ENCODE data around the gene P2RX5.

DNA sequence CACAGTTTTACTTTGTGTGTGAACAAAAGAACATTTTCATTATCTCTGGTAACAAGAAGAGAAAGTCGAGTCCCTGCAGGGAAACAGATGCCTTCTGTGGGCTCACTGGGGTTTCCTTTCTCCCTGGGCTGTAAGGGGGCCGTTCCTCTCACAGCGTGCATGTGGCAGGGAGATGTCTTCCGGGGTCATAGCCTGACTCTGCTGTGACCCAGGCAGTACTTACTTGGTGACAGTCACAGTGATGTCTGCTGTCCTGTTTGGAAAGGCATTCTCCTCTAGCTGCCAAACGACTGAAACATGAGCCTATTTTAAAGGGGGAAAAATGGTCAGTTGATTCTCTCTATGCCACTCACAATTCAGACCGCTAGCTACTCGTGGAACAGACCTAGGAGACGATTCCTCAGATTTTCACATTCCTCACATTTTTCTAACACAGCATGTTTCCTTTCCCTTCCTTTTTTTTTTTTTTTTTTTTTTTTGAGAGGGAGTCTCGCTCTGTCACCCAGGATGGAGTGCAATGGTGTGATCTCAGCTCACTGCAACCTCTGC, 35.0 kb upstream of the P2RX5 start:
- TF ChIP-seq, protein P1, sequence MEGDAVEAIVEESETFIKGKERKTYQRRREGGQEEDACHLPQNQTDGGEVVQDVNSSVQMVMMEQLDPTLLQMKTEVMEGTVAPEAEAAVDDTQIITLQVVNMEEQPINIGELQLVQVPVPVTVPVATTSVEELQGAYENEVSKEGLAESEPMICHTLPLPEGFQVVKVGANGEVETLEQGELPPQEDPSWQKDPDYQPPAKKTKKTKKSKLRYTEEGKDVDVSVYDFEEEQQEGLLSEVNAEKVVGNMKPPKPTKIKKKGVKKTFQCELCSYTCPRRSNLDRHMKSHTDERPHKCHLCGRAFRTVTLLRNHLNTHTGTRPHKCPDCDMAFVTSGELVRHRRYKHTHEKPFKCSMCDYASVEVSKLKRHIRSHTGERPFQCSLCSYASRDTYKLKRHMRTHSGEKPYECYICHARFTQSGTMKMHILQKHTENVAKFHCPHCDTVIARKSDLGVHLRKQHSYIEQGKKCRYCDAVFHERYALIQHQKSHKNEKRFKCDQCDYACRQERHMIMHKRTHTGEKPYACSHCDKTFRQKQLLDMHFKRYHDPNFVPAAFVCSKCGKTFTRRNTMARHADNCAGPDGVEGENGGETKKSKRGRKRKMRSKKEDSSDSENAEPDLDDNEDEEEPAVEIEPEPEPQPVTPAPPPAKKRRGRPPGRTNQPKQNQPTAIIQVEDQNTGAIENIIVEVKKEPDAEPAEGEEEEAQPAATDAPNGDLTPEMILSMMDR (optimal IDR thresholded peaks at IDR 0.05 in 1 of 3, IDR thresholded peaks at IDR 0.05 in 1 of 3, conservative IDR thresholded peaks at IDR 0.05 in 1 of 3; ENCODE audit: extremely low read depth in 1 of 3, insufficient read depth in 2 of 3, low read length in 3 of 3): no peak
- TF ChIP-seq EZH2 (IDR thresholded peaks at IDR 0.05; ENCODE audit: low read length): no peak

Measured in keratinocyte (primary cell).